CD14-positive monocyte (primary cell): Measurements from ENCODE around the gene YOD1. TPM values are rescaled to one million over a fixed set of nuclear protein-coding genes. Genes with fewer than 3 reads are reported as not detected.

ENCODE experiments used
- DNase-seq, 3 donors: peaks; one replicate each; pipeline ENCODE4 v3.0.0-alpha.2; 2011 to 2022
- H2AFZ ChIP-seq: 2 replicates; pipeline ENCODE4 v1.6.0; 2012; ENCODE audit warnings: mild to moderate bottlenecking, low read depth, low read length, inconsistent platforms; ENCODE audit not compliant: insufficient read depth, poor library complexity, severe bottlenecking
- H3K27ac ChIP-seq, 2 donors: 1 replicate in 1 of 2; 2 replicates in 1 of 2; pipeline ENCODE4 v1.5.1; 2012 to 2013; ENCODE audit warnings: low read length in 2 of 2, control low read depth in 1 of 2, inconsistent platforms in 1 of 2, low read depth in 1 of 2, mild to moderate bottlenecking in 1 of 2
- H3K27me3 ChIP-seq, 2 donors: one replicate each; pipeline versions ENCODE4 v1.6.0 to v1.6.1; 2011 to 2013; ENCODE audit warnings: low read length in 2 of 2; ENCODE audit not compliant: control insufficient read depth in 2 of 2, insufficient read depth in 2 of 2
- H3K36me3 ChIP-seq, 2 donors: replicated peaks in 1 of 2; 1 replicate in 1 of 2; 2 replicates in 1 of 2; pipeline versions ENCODE4 v1.5.1 to v1.6.1; 2012 to 2013; ENCODE audit warnings: low read length in 2 of 2, control low read depth in 1 of 2, inconsistent platforms in 1 of 2, mild to moderate bottlenecking in 1 of 2; ENCODE audit not compliant: insufficient read depth in 2 of 2, control insufficient read depth in 1 of 2
- H3K4me1 ChIP-seq, 2 donors: 1 replicate in 1 of 2; 2 replicates in 1 of 2; pipeline versions ENCODE4 v1.5.1 to v1.6.1; 2012 to 2013; ENCODE audit warnings: low read length in 2 of 2, control low read depth in 1 of 2, inconsistent platforms in 1 of 2, mild to moderate bottlenecking in 1 of 2, moderate library complexity in 1 of 2; ENCODE audit not compliant: insufficient read depth in 2 of 2, control insufficient read depth in 1 of 2
- H3K4me2 ChIP-seq: replicated peaks from 2 replicates; pipeline ENCODE3; 2012; ENCODE audit warnings: low read length, moderate library complexity, mild to moderate bottlenecking; ENCODE audit not compliant: poor library complexity, severe bottlenecking; ENCODE audit errors: extremely low read depth
- H3K4me3 ChIP-seq, 3 experiments: fragments of 200-600 bp in 1 of 3; sonication (generic) in 1 of 3; replicated peaks in 1 of 3; 1 replicate in 2 of 3; 2 replicates in 1 of 3; pipeline ENCODE4 v1.5.1; 2011 to 2013; ENCODE audit warnings: low read length in 3 of 3, mild to moderate bottlenecking in 3 of 3, control low read depth in 2 of 3, low read depth in 2 of 3, inconsistent platforms in 1 of 3, moderate library complexity in 1 of 3
- H3K79me2 ChIP-seq: 2 replicates; pipeline ENCODE4 v1.6.0; 2012; ENCODE audit warnings: mild to moderate bottlenecking, control low read depth, inconsistent platforms, low read length, moderate library complexity; ENCODE audit not compliant: insufficient read depth
- H3K9ac ChIP-seq: 2 replicates; pipeline ENCODE4 v1.6.0; 2017; ENCODE audit warnings: low read length, mild to moderate bottlenecking; ENCODE audit not compliant: insufficient read depth, poor library complexity, severe bottlenecking
- H3K9me3 ChIP-seq, 2 donors: replicated peaks in 1 of 2; 1 replicate in 1 of 2; 2 replicates in 1 of 2; pipeline versions ENCODE4 v1.5.1 to v1.6.1; 2012 to 2013; ENCODE audit warnings: low read length in 2 of 2, control low read depth in 1 of 2; ENCODE audit not compliant: control insufficient read depth in 1 of 2, insufficient read depth in 1 of 2
- H4K20me1 ChIP-seq: 2 replicates; pipeline ENCODE4 v1.6.0; 2012; ENCODE audit warnings: mild to moderate bottlenecking, low read length, control low read depth, moderate library complexity; ENCODE audit not compliant: insufficient read depth
- H3K27ac Mint-ChIP-seq, 7 donors: one replicate each; pipeline ENCODE4 v1.8.0; 2020; ENCODE audit warnings: mild to moderate bottlenecking in 7 of 7, mixed read lengths in 7 of 7, moderate library complexity in 6 of 7, inconsistent platforms in 2 of 7
- H3K27me3 Mint-ChIP-seq, 3 donors: one replicate each; pipeline ENCODE4 v1.8.0; 2021 to 2022; ENCODE audit warnings: low read depth in 3 of 3, mild to moderate bottlenecking in 3 of 3, mixed read lengths in 3 of 3, moderate library complexity in 3 of 3, inconsistent platforms in 1 of 3
- H3K36me3 Mint-ChIP-seq, 2 donors: one replicate each; pipeline ENCODE4 v1.8.0; 2020; ENCODE audit warnings: mixed read lengths in 2 of 2, inconsistent platforms in 1 of 2, mild to moderate bottlenecking in 1 of 2
- H3K4me1 Mint-ChIP-seq: one replicate; pipeline ENCODE4 v1.8.0; 2020; ENCODE audit warnings: mild to moderate bottlenecking, mixed read lengths
- H3K4me3 Mint-ChIP-seq, 2 donors: one replicate each; pipeline ENCODE4 v1.8.0; 2020; ENCODE audit warnings: mild to moderate bottlenecking in 2 of 2, mixed read lengths in 2 of 2, moderate library complexity in 1 of 2
- H3K9me3 Mint-ChIP-seq, 7 donors: one replicate each; pipeline ENCODE4 v1.8.0; 2020 to 2022; ENCODE audit warnings: mixed read lengths in 7 of 7, mild to moderate bottlenecking in 6 of 7, moderate library complexity in 6 of 7, inconsistent platforms in 2 of 7
- WGBS: methylation state at CpG from one replicate; pipeline ENCODE4 v1.1.5; 2013; ENCODE audit warnings: missing lambda C conversion rate; ENCODE audit not compliant: insufficient coverage; 5-methylcytosine and 5-hydroxymethylcytosine counted together
- intact Hi-C, 2 donors: fragments of 100-400 bp; cut with micrococcal nuclease; formaldehyde crosslinking; loops; one replicate each; pipeline versions ENCODE4 v1.15.0 to v1.15.1; 2023
- polyA plus RNA-seq, 3 donors: library from polyadenylated mRNA; depleted of rRNA in 1 of 3; unstranded in 2 of 3; stranded (reverse) in 1 of 3; fragments of 300-500 nt in 2 of 3; fragments of >200 nt in 1 of 3; fragmentation: Illumina TruSeq in 2 of 3; gene quantifications; 1 replicate in 2 of 3; 2 replicates in 1 of 3; pipeline ENCODE4 v1.2.3, GENCODE V29; 2012 to 2021
- TF ChIP-seq, protein P1 (sequence below): fragments of 200-600 bp; IDR thresholded peaks from one replicate; pipeline ENCODE4 v1.8.0; 2022; ENCODE audit warnings: antibody characterized with exemption, mild to moderate bottlenecking

The YOD1 gene
- polyA plus RNA-seq, 3 donors: 1.6 to 8.2 (median 1.7) TPM

DNA sequence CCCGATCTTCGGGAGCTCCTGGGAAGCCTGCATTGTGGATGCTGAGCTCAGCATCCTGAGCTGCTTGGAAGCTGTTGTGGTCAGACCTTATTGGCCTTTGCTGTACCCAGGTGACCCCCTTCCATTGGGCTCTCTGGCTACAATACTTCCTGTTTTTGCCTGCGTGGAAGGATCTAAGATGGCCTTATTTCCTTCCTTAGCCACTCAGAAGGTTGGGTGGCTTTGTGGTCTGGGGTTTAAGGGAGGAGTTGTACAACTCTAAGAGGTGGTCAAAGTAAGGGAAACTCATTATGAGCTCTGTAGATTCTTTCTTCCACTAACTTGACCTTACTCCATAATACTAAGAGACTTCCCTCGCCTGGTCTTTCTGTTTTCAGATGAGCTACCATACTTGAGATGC is 19.8 kb upstream of the YOD1 start:
- no peak overlapping the region for H2AFZ ChIP-seq
- H3K27ac ChIP-seq: no peak overlapping the region
- H3K36me3 ChIP-seq: peaks cover 23 to 42% of the 10 kb centered on the region in 2 donors
- Mint-ChIP-seq H3K27me3 (peaks cover 0 to 7% (median 0%) of the 10 kb centered on the region in 3 donors), H3K4me1 (peaks cover 26% of the 10 kb centered on the region), H3K27ac (peak overlapping the region in 5 of 7 donors; percentile 17 to 87 (median 63)), H3K9me3 (peaks cover 0 to 2% (median 0%) of the 10 kb centered on the region in 7 donors), H3K4me3 (no peak overlapping the region), H3K36me3 (peaks cover 46 to 75% of the 10 kb centered on the region in 2 donors)
- no peak overlapping the region for H3K4me2 ChIP-seq
- intact Hi-C loops: no loop called here
- TF ChIP-seq, protein P1, sequence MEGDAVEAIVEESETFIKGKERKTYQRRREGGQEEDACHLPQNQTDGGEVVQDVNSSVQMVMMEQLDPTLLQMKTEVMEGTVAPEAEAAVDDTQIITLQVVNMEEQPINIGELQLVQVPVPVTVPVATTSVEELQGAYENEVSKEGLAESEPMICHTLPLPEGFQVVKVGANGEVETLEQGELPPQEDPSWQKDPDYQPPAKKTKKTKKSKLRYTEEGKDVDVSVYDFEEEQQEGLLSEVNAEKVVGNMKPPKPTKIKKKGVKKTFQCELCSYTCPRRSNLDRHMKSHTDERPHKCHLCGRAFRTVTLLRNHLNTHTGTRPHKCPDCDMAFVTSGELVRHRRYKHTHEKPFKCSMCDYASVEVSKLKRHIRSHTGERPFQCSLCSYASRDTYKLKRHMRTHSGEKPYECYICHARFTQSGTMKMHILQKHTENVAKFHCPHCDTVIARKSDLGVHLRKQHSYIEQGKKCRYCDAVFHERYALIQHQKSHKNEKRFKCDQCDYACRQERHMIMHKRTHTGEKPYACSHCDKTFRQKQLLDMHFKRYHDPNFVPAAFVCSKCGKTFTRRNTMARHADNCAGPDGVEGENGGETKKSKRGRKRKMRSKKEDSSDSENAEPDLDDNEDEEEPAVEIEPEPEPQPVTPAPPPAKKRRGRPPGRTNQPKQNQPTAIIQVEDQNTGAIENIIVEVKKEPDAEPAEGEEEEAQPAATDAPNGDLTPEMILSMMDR: no peak
- no peak overlapping the region for H3K4me3 ChIP-seq
- peak in 2 of 3 donors; percentile 15 to 22 for DNase-seq
- H3K9ac ChIP-seq: no peak overlapping the region
- no peaks in the 10 kb centered on the region for H3K9me3 ChIP-seq
- no peaks in the 10 kb centered on the region for H4K20me1 ChIP-seq
- 75% methylated on average over 2 of the region's 4 CpGs for WGBS
- peaks cover 11 to 33% of the 10 kb centered on the region in 2 donors for H3K4me1 ChIP-seq
- no peaks in the 10 kb centered on the region for H3K27me3 ChIP-seq
- H3K79me2 ChIP-seq: no peaks in the 10 kb centered on the region

DNA sequence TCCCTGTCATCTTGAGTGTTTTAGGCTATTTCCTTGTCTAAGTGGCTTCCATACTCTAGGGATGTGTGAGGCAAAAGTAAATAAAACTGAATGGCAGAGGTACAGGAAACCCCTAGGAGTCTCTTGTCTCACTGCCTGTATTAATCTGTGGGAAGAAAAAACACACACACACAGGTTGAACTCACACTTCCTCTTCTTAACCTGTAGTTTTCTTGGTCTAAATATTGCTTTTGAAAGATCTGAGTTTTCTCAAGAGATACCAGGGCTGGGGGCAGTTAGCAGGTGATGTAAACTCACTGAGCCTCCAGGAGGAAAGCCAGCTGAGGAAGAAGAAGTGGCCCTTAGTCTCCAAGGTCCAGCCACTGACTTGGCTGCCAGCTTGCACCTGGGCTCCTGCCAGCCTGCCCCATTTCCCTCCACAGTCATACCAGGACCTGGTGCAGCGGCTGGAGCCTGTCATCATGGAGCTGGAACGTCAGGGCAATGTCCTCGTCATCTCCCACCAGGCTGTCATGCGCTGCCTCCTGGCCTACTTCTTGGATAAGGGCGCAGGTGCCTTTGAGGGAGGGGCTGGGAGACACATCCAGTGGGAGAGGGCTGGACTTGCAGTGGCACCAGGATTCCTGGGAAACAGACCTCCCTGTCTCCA is 19.0 kb upstream of the YOD1 start:
- H3K27ac ChIP-seq: peak overlapping the region in 1 of 2 donors; percentile 25
- peaks cover 53 to 78% of the 10 kb centered on the region in 2 donors for H3K36me3 Mint-ChIP-seq
- intact Hi-C loops: no loop called here
- peaks cover 26 to 42% of the 10 kb centered on the region in 2 donors for H3K36me3 ChIP-seq
- no peaks in the 10 kb centered on the region for H4K20me1 ChIP-seq
- peaks cover 11 to 33% of the 10 kb centered on the region in 2 donors for H3K4me1 ChIP-seq
- peaks cover 0 to 7% (median 0%) of the 10 kb centered on the region in 3 donors for H3K27me3 Mint-ChIP-seq
- H3K4me2 ChIP-seq: no peak overlapping the region
- H3K9ac ChIP-seq: no peak overlapping the region
- H3K9me3 ChIP-seq: no peaks in the 10 kb centered on the region
- peak overlapping the region in 2 of 7 donors; percentile 22 for H3K27ac Mint-ChIP-seq
- no peak overlapping the region for H3K4me3 ChIP-seq
- peaks cover 0 to 2% (median 0%) of the 10 kb centered on the region in 7 donors for H3K9me3 Mint-ChIP-seq
- H3K27me3 ChIP-seq: no peaks in the 10 kb centered on the region
- H3K4me1 Mint-ChIP-seq: peaks cover 26% of the 10 kb centered on the region
- DNase-seq: no peak
- WGBS: 94% methylated on average over 4 of the region's 5 CpGs
- H2AFZ ChIP-seq: no peak overlapping the region
- TF ChIP-seq, protein P1: no peak
- no peaks in the 10 kb centered on the region for H3K79me2 ChIP-seq
- no peak overlapping the region for H3K4me3 Mint-ChIP-seq
